Loucy (cell line): ENCODE results near the gene PTGR3.

Source experiments
- CTCF ChIP-seq: fragments of 200-600 bp; sonication (generic); conservative IDR thresholded peaks from 2 replicates; pipeline ENCODE4 v1.5.1; 2014; ENCODE audit warnings: mild to moderate bottlenecking, antibody characterized with exemption, low read length
- EZH2phosphoT487 ChIP-seq: fragments of 200-600 bp; IDR thresholded peaks from 2 replicates; pipeline ENCODE4 v1.6.1; 2018; ENCODE audit warnings: antibody characterized with exemption, mild to moderate bottlenecking, moderate library complexity, borderline replicate concordance

- TF ChIP-seq CTCF (no peak), EZH2phosphoT487 (no peak)
These were observed 27.0 kb upstream of the PTGR3 start for GRCh38 chr18:75235896-75236295.
